GM12878 (cell line): ENCODE data around the gene BCKDHA. TPM values are rescaled to one million over a fixed set of nuclear protein-coding genes. Genes with fewer than 3 reads are reported as not detected.

Source experiments
- ATAC-seq: fragments of 200-7000 bp; cut with Tn5 transposase; 3 replicates; pipeline ENCODE4 v1.9.1; 2020; ENCODE audit warnings: mild to moderate bottlenecking, moderate library complexity
- BruUV-seq: library from RNA; stranded (reverse); fragments of 400-500 nt; replicated peaks from 2 replicates; lab custom pipeline; 2021; lab: Mats Ljungman, UMichigan
- CTCF ChIA-PET: fragments of 300-600 bp; sonication (Branson Sonifier 250); formaldehyde crosslinking; extraction: SDS; loops from one replicate; lab custom pipeline; 2021; ENCODE audit warnings: inconsistent platforms; lab: Yijun Ruan, JAX
- POLR2A ChIA-PET: fragments of 350-600 bp; formaldehyde crosslinking; extraction: SDS; loops from one replicate; lab custom pipeline; 2021; ENCODE audit warnings: inconsistent platforms; lab: Charles Lee
- RAD21 ChIA-PET: fragments of 300-600 bp; sonication (Branson Sonifier 250); formaldehyde crosslinking; loops from one replicate; lab custom pipeline; 2023; ENCODE audit warnings: antibody characterized with exemption; ENCODE audit not compliant: unreplicated experiment; lab: Charles Lee
- SMC1A ChIA-PET: fragments of 300-600 bp; sonication (Branson Sonifier 250); formaldehyde crosslinking; loops from one replicate; lab custom pipeline; 2023; ENCODE audit not compliant: unreplicated experiment, uncharacterized antibody; lab: Charles Lee
- DNase-seq: peaks from one replicate; pipeline ENCODE4 v3.0.0-alpha.2; 2011; ENCODE audit warnings: low read depth, low spot score
- FAIRE-seq: peaks from 3 replicates; lab custom pipeline; 2011; peaks lifted over from hg19 to GRCh38; lab: Jason Lieb, UNC
- H2AFZ ChIP-seq: 2 replicates; pipeline ENCODE4 v1.6.0; 2011; ENCODE audit warnings: low read depth, low read length, control low read depth; ENCODE audit not compliant: control insufficient read depth
- H3K27ac ChIP-seq: 2 replicates; pipeline ENCODE4 v1.5.1; 2011; ENCODE audit warnings: control low read depth; ENCODE audit not compliant: control insufficient read depth, insufficient read depth
- H3K27me3 ChIP-seq, 2 experiments: replicated peaks in 1 of 2; 2 replicates each; pipeline versions ENCODE4 v1.6.0 to v1.6.1; 2011; ENCODE audit warnings: low read length in 1 of 2; ENCODE audit not compliant: control insufficient read depth in 2 of 2, insufficient read depth in 2 of 2
- H3K36me3 ChIP-seq, 2 experiments: 2 replicates each; pipeline ENCODE4 v1.5.1; 2011; ENCODE audit warnings: low read length in 1 of 2; ENCODE audit not compliant: control insufficient read depth in 2 of 2, insufficient read depth in 2 of 2
- H3K4me1 ChIP-seq: 2 replicates; pipeline ENCODE4 v1.6.1; 2011; ENCODE audit warnings: mild to moderate bottlenecking, low read length, moderate library complexity, mixed read lengths; ENCODE audit not compliant: control insufficient read depth, insufficient read depth
- H3K4me2 ChIP-seq: 2 replicates; pipeline ENCODE4 v1.6.0; 2011; ENCODE audit warnings: control low read depth; ENCODE audit not compliant: control insufficient read depth, insufficient read depth
- H3K4me3 ChIP-seq: fragments of 200-600 bp; sonication (generic); 2 replicates; pipeline ENCODE4 v1.5.1; 2016
- H3K79me2 ChIP-seq: 2 replicates; pipeline ENCODE4 v1.6.0; 2011; ENCODE audit warnings: low read length; ENCODE audit not compliant: control insufficient read depth, insufficient read depth
- H3K9ac ChIP-seq: 2 replicates; pipeline ENCODE4 v1.8.0; 2011; ENCODE audit warnings: low read length, control low read depth, mixed read lengths; ENCODE audit not compliant: control insufficient read depth, insufficient read depth
- H3K9me3 ChIP-seq: replicated peaks from 3 replicates; pipeline ENCODE4 v1.5.1; 2011; ENCODE audit warnings: mild to moderate bottlenecking, low read length; ENCODE audit not compliant: control insufficient read depth, insufficient read depth
- H4K20me1 ChIP-seq: 2 replicates; pipeline ENCODE4 v1.6.0; 2011; ENCODE audit not compliant: control insufficient read depth, insufficient read depth
- EGR1 ChIP-seq, 2 experiments: IDR thresholded peaks; 1 replicate in 1 of 2; 2 replicates in 1 of 2; pipeline ENCODE4 v1.6.1; 2011 to 2012; ENCODE audit warnings: low read depth in 2 of 2, low read length in 2 of 2, borderline replicate concordance in 1 of 2, mild to moderate bottlenecking in 1 of 2, moderate library complexity in 1 of 2
- JUNB ChIP-seq: IDR thresholded peaks from 2 replicates; pipeline ENCODE4 v1.6.1; 2016; ENCODE audit warnings: antibody characterized with exemption, mild to moderate bottlenecking
- POLR2A ChIP-seq: IDR thresholded peaks from 2 replicates; pipeline ENCODE4 v1.6.1; 2011; ENCODE audit warnings: low read depth, mild to moderate bottlenecking, low read length
- SKIL ChIP-seq: fragments of 450-650 bp; IDR thresholded peaks from 2 replicates; pipeline ENCODE4 v1.6.1; 2017; ENCODE audit warnings: mild to moderate bottlenecking, low read depth, inconsistent platforms; ENCODE audit not compliant: poor library complexity, severe bottlenecking
- WGBS: methylation state at CpG from one replicate; pipeline ENCODE4 v1.1.6; 2016; ENCODE audit warnings: low lambda C conversion rate; ENCODE audit not compliant: insufficient replicate concordance, insufficient coverage; ENCODE audit errors: missing lambda C conversion rate; 5-methylcytosine and 5-hydroxymethylcytosine counted together
- in situ Hi-C: fragments of 300-500 bp; cut with MboI; formaldehyde crosslinking; loops from 9 replicates; pipeline ENCODE4 v1.14.3; 2018; ENCODE audit warnings: mixed read lengths
- intact Hi-C: fragments of 100-400 bp; cut with micrococcal nuclease; formaldehyde crosslinking; loops from one replicate; pipeline ENCODE4 v1.14.2; 2022; ENCODE audit not compliant: unreplicated experiment
- polyA plus RNA-seq, 11 experiments: library from polyadenylated mRNA; depleted of rRNA in 4 of 11; unstranded in 6 of 11; stranded (reverse) in 5 of 11; fragments of >200 nt; fragmentation: Nextera tagmentation in 4 of 11; fragmentation: Illumina TruSeq in 1 of 11; extraction: Ambion mirVana in 4 of 11; extraction: Trizol in 1 of 11; gene quantifications; 1 replicate in 1 of 11; 2 replicates in 10 of 11; pipeline versions ENCODE4 v1.2.1 to v1.2.3, GENCODE V29; 2011 to 2016; ENCODE audit warnings: inconsistent platforms in 2 of 11, missing spikeins in 2 of 11, low read depth in 1 of 11
- total RNA-seq, 4 experiments: library from RNA; depleted of rRNA in 3 of 4; stranded (reverse); fragments of >200 nt in 3 of 4; fragmentation: Illumina TruSeq in 1 of 4; extraction: Trizol in 1 of 4; gene quantifications; 2 replicates each; pipeline versions ENCODE4 v1.2.1 to v1.2.3, GENCODE V29; 2013 to 2021
- TF ChIP-seq, protein P1 (sequence below): fragments of 450-650 bp; IDR thresholded peaks from 2 replicates; pipeline ENCODE4 v1.6.1; 2016; ENCODE audit warnings: mild to moderate bottlenecking, moderate library complexity, borderline replicate concordance

Gene BCKDHA
- total and polyA plus RNA-seq, 10 of the 15 experiments (the other 5 are each of a cell fraction or from before 2014, with no cell fraction given) = 9.9 to 107 (median 46.4) TPM

DNA sequence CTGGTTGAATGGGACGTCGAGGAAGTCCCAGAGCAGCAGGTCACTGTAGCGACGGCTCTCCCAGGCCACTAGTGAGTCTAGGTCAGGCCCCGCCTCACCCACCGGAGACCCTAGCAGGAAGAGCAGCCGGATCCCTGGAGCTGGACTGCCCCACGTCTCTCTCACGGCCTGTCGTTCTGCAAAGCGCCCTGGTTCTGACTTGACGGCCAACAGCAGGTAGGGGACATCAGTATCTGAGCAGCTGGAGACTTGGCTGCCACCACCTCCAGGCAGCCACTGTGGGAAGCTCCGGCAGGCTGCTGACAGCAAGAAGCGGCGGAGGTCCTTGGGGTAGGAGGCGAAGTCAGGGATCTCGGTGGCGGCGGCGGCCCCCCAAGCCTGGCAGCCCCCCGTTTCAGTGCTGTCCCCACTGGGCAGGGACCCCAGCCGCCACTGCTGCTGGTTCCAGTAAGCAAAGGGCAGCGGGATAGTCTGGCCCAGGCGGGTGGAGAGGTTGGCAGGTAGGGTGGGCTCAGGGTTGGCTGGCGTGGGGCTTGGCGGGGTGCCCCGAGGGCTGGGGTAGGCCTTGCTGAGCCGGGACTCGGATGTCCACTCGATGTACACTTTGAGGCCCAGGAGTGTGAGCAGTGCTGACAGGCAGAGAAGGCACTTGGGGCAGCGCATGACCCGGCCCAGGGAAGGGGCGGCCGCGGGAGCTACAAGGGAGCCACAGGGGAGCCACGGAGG lies 28.7 kb downstream of the BCKDHA start (continued):
- no peak for TF ChIP-seq SKIL
- TF ChIP-seq JUNB = no peak

DNA sequence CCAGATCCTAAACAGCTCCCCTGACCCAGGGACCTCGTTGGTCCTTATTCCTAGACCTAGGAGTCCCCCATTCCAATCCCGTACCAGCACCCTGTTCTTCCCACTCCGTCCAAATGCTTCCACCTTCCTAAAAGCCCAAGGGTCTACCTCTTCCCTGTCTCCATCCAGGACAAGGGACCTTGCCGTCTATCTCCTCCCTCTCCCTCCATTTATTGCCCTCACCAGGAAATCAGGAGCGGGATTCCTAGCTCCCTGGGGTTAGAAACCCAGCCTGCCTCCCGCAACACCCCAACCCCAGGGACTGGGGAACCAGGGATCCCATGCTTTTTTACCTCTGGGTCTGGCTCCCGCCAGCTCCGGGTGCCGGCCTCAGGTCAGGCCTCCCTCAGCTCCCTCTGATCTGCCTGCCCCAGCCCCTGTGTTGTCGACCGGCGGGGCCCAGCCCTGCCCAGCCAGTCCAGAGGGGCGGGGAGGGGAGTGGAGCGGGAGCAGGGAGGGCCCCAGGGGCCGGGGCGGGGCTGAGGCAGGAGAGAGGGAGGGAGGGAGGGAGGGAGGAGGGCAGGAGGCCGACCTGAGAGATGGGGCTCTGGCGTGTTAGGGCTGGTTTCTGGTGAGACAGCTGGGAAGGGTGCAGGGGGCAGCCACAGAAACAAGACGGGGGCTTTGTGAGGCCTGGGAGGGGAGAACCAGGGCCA lies 29.5 kb downstream of the BCKDHA start, which contains the start of gene B3GNT8:
B3GNT8 (minus strand) TSS at position 423 of the 695 bp plus-strand sequence. CDS start 596 bp downstream, outside the sequence.
- FAIRE-seq (no peak), ATAC-seq (peak; percentile 85), DNase-seq (no peak)
- Histone ChIP-seq H2AFZ (peak within 1 kb of the TSS; percentile 17; the same call in 1 of the 2 replicates), H4K20me1 (no peaks in the 10 kb centered on the region; the same call in 1 of the 2 replicates), H3K27me3 (no peaks in the 10 kb centered on the region), H3K79me2 (no peaks in the 10 kb centered on the region; the same call in 1 of the 2 replicates), H3K4me1 (peaks cover 9% of the 10 kb centered on the region), H3K9ac (peak within 1 kb of the TSS; percentile 69), H3K4me2 (peak within 1 kb of the TSS; percentile 52), H3K36me3 (peaks cover 7 to 17% of the 10 kb centered on the region in 2 experiments), H3K27ac (peak within 1 kb of the TSS; percentile 67), H3K9me3 (no peaks in the 10 kb centered on the region), H3K4me3 (peak within 1 kb of the TSS; percentile 32; the same call in 1 of the 2 replicates)
- in situ Hi-C loops (no loop called here), intact Hi-C loops (no loop called here)
- CTCF ChIA-PET = interaction anchor here (1.0 kb wide), 1 partner anchor 22 kb away, joined by 3 read pairs; no protein-coding TSS in a partner anchor
- POLR2A ChIA-PET = no interaction called here
- TF ChIP-seq EGR1 (IDR thresholded peaks at IDR 0.05; ENCODE audit: borderline replicate concordance in 1 of 2, low read depth in 2 of 2, low read length in 2 of 2) = 0 out of 3 replicates have a peak, but pooled peaks of 1 of the 2 experiments have one; percentile 1
- TF ChIP-seq POLR2A = peak; percentile 60
- TF ChIP-seq, protein P1, sequence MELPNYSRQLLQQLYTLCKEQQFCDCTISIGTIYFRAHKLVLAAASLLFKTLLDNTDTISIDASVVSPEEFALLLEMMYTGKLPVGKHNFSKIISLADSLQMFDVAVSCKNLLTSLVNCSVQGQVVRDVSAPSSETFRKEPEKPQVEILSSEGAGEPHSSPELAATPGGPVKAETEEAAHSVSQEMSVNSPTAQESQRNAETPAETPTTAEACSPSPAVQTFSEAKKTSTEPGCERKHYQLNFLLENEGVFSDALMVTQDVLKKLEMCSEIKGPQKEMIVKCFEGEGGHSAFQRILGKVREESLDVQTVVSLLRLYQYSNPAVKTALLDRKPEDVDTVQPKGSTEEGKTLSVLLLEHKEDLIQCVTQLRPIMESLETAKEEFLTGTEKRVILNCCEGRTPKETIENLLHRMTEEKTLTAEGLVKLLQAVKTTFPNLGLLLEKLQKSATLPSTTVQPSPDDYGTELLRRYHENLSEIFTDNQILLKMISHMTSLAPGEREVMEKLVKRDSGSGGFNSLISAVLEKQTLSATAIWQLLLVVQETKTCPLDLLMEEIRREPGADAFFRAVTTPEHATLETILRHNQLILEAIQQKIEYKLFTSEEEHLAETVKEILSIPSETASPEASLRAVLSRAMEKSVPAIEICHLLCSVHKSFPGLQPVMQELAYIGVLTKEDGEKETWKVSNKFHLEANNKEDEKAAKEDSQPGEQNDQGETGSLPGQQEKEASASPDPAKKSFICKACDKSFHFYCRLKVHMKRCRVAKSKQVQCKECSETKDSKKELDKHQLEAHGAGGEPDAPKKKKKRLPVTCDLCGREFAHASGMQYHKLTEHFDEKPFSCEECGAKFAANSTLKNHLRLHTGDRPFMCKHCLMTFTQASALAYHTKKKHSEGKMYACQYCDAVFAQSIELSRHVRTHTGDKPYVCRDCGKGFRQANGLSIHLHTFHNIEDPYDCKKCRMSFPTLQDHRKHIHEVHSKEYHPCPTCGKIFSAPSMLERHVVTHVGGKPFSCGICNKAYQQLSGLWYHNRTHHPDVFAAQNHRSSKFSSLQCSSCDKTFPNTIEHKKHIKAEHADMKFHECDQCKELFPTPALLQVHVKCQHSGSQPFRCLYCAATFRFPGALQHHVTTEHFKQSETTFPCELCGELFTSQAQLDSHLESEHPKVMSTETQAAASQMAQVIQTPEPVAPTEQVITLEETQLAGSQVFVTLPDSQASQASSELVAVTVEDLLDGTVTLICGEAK = no peak
- 52% methylated on average over 8 of the region's 19 CpGs for WGBS
- RAD21 ChIA-PET = interaction anchor here (0.6 kb wide), 2 partner anchors 13 to 19 kb away, joined by 3 to 4 read pairs; partner anchors contain the start of gene DMAC2
- BruUV-seq = no TSS peak
- SMC1A ChIA-PET = no interaction called here
